Naive B cell (primary cell): ENCODE measurements around the gene COQ3. TPM values are rescaled to one million over a fixed set of nuclear protein-coding genes. Genes with fewer than 3 reads are reported as not detected.

ENCODE experiments used
- ATAC-seq, 2 donors: fragments of 150-1000 bp; cut with Tn5 transposase; 2 replicates each; pipeline ENCODE4 v1.10.0; 2021; ENCODE audit warnings: low read depth in 2 of 2, mild to moderate bottlenecking in 2 of 2, moderate library complexity in 2 of 2
- DNase-seq: peaks from one replicate; pipeline ENCODE4 v3.0.0; 2022
- H3K27ac Mint-ChIP-seq, 6 donors: one replicate each; pipeline ENCODE4 v1.8.0; 2020 to 2022; ENCODE audit warnings: mild to moderate bottlenecking in 6 of 6, mixed read lengths in 6 of 6, moderate library complexity in 5 of 6, inconsistent platforms in 2 of 6
- H3K27me3 Mint-ChIP-seq, 3 donors: one replicate each; pipeline ENCODE4 v1.8.0; 2021 to 2022; ENCODE audit warnings: mixed read lengths in 3 of 3, mild to moderate bottlenecking in 1 of 3
- H3K36me3 Mint-ChIP-seq, 2 donors: one replicate each; pipeline ENCODE4 v1.8.0; 2020 to 2022; ENCODE audit warnings: mixed read lengths in 2 of 2, inconsistent platforms in 1 of 2, mild to moderate bottlenecking in 1 of 2
- H3K4me1 Mint-ChIP-seq, 3 donors: one replicate each; pipeline ENCODE4 v1.8.0; 2020 to 2022; ENCODE audit warnings: mixed read lengths in 3 of 3, inconsistent platforms in 1 of 3, mild to moderate bottlenecking in 1 of 3, moderate library complexity in 1 of 3
- H3K4me3 Mint-ChIP-seq, 8 donors: one replicate each; pipeline ENCODE4 v1.8.0; 2020 to 2022; ENCODE audit warnings: mild to moderate bottlenecking in 8 of 8, mixed read lengths in 8 of 8, moderate library complexity in 8 of 8, inconsistent platforms in 2 of 8
- H3K9me3 Mint-ChIP-seq, 7 donors: one replicate each; pipeline ENCODE4 v1.8.0; 2020 to 2022; ENCODE audit warnings: mixed read lengths in 7 of 7, mild to moderate bottlenecking in 5 of 7, inconsistent platforms in 2 of 7, moderate library complexity in 1 of 7
- polyA plus RNA-seq, 6 donors: library from polyadenylated mRNA; unstranded; fragments of 300-500 nt; fragmentation: Illumina TruSeq; gene quantifications; one replicate each; pipeline ENCODE4 v1.2.3, GENCODE V29; 2021; ENCODE audit warnings: low read depth in 6 of 6

COQ3 gene
- polyA plus RNA-seq, 6 donors from 2014 or later = 1.6 to 4.1 (median 3.8) TPM

DNA sequence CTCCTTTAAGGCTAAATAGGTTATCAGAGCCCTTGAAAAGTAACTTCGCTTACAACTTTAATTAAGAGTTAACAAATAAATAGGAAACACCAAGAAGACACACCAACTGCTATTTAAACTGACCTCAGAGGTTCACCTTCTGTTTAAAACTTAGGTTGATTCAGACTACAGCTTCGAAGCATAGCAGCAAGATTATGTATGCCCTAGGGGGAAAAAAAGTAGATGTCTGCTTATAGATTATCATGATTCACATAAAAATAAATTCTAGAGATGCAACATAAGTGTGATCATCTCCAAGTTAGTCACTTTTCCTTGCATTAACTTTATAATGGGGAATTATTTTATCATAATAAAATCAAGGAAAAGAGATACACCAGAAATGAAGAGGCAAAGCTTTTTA, 22.2 kb upstream of the COQ3 start:
- DNase-seq (no peak), ATAC-seq (no peak)
- H3K27ac Mint-ChIP-seq = peak overlapping the region in 2 of 6 donors; percentile 44 to 71
- H3K4me1 Mint-ChIP-seq = peaks cover 36 to 58% (median 40%) of the 10 kb centered on the region in 3 donors
- no peaks in the 10 kb centered on the region for H3K9me3 Mint-ChIP-seq
- no peak overlapping the region for H3K4me3 Mint-ChIP-seq
- H3K27me3 Mint-ChIP-seq = no peaks in the 10 kb centered on the region
- peaks cover 8 to 15% of the 10 kb centered on the region in 2 donors for H3K36me3 Mint-ChIP-seq

DNA sequence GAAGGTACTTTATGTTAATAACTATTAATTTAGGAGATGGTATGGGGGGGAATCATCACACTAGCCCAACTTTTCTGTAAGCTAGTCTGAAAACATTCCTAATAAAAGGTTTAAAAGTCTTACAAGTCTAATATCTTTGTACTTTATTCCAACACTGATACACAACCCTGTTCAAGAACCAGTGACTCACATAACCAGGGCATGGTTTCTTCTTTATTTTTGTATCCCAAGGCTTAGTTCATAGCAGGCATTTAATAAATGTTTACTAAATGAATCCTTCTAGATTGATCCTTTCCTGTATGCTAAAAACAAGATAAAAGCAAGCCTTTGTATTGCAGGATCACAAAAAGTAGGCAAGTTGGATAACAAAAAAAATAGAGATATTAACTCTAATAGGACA, 21.5 kb upstream of the COQ3 start:
- H3K27ac Mint-ChIP-seq = peak overlapping the region in 1 of 6 donors; percentile 55
- no peak overlapping the region for H3K4me3 Mint-ChIP-seq
- H3K9me3 Mint-ChIP-seq = no peaks in the 10 kb centered on the region
- ATAC-seq (no peak), DNase-seq (no peak)
- H3K4me1 Mint-ChIP-seq = peaks cover 31 to 56% (median 32%) of the 10 kb centered on the region in 3 donors
- peaks cover 8 to 15% of the 10 kb centered on the region in 2 donors for H3K36me3 Mint-ChIP-seq
- no peaks in the 10 kb centered on the region for H3K27me3 Mint-ChIP-seq

DNA sequence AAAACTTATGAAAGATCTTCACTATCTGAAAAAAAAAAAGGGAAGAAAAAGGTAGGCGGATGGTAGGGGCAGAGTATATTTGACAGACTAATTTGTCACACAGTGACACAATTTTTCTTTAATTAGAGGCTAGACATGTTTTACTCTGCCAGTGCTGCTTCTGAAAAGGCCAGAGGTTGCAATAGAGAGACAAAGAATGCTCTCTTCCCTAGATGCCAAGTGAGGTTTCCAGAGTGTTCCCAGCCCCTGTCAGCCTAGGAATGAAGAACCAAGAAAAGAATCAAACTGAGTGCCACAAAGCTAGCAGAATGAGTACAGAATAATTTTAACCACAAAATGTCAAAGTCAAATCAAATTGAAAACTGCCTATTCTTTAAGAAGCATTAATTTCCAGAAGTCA, 18.1 kb upstream of the COQ3 start:
- Mint-ChIP-seq H3K9me3 (no peaks in the 10 kb centered on the region), H3K27ac (peak overlapping the region in 3 of 6 donors; percentile 18 to 40 (median 32)), H3K27me3 (no peaks in the 10 kb centered on the region), H3K4me3 (no peak overlapping the region), H3K4me1 (peaks cover 13 to 33% (median 18%) of the 10 kb centered on the region in 3 donors), H3K36me3 (peaks cover 19 to 28% of the 10 kb centered on the region in 2 donors)
- ATAC-seq (no peak), DNase-seq (no peak)

DNA sequence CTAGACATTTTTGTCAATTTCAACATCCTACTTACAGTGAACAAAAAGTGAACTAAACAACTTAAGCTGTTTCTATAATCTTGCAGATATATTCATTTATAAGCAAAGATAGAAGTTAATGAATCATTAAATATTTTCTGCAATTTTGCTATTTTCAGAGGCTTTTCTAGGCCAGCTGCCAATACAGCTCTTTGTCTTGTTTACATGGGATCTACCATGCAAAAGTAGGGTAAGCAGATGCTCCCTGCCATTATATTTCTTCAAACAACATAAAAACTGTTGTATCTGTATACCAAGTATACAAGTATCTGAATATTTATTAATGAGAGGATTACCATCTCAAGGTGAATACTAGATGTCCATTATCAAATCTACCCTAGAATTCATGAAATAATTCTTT, 15.7 kb upstream of the COQ3 start:
- Mint-ChIP-seq H3K27ac (no peak overlapping the region), H3K4me3 (no peak overlapping the region), H3K9me3 (no peaks in the 10 kb centered on the region), H3K27me3 (no peaks in the 10 kb centered on the region), H3K4me1 (peaks cover 10 to 24% (median 12%) of the 10 kb centered on the region in 3 donors), H3K36me3 (peaks cover 28% of the 10 kb centered on the region in 2 donors)
- no peak for ATAC-seq
- no peak for DNase-seq

DNA sequence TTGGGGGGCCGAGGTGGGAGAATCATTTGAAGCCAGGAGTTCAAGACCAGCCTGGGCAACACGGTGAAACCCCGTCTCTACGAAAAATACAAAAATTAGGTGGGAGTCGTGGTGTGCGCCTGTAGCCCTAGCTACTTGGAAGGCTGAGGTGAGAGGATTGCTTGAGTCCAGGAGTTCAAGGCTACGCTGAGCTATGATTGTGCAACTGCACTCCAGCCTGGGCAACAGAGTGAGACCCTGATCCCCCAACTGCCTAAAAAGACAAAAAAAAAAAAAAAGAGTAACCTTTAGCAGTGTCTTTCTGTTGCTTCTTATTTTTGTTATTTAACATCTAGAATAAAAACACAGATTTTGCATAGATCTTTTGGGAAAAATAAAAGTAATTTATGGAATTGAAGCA, 13.1 kb upstream of the COQ3 start:
- H3K4me3 Mint-ChIP-seq = no peak overlapping the region
- no peak overlapping the region for H3K27ac Mint-ChIP-seq
- no peaks in the 10 kb centered on the region for H3K27me3 Mint-ChIP-seq
- DNase-seq (no peak), ATAC-seq (no peak)
- H3K9me3 Mint-ChIP-seq = no peaks in the 10 kb centered on the region
- peaks cover 31 to 39% of the 10 kb centered on the region in 2 donors for H3K36me3 Mint-ChIP-seq
- peaks cover 4 to 10% (median 5%) of the 10 kb centered on the region in 3 donors for H3K4me1 Mint-ChIP-seq

DNA sequence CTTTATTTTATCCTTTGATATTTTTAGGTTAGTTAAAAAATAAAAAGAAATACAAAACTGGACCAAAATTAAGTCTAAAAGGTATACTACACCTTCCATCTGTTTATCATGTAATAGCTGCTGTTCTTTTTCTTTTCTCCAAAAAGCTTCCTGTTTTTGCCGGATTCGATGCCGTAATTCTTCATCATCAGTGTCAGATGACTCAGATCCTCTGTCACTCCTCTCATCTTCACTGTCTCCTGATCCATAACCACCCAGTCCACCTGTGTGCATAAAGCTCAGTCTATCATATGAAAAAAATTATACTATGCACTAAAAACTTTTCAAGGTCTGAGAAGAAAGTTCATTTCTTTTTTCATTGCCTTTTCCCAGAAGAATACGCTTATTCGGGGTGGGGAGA, 8.5 kb upstream of the COQ3 start:
- Mint-ChIP-seq H3K36me3 (peaks cover 28 to 45% of the 10 kb centered on the region in 2 donors), H3K27ac (peak overlapping the region in 2 of 6 donors; percentile 24 to 44), H3K27me3 (no peaks in the 10 kb centered on the region)

DNA sequence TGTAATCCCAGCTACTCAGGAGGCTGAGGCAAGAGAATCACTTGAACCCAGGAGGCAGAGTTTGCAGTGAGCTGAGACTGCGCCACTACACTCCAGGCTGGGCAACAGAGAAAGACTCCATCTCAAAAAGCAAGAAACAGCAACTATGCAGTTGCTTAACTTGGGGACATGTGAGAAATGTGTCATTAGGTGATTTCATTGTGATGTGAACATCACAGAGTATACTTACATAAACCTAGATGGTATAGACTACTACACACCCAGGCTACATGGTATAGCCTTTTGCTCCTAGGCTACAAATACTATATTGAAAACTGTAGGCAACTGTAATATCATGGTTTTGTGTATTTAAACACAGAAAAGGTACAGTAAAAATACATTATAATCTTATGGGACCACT, 3.3 kb upstream of the COQ3 start:
- Mint-ChIP-seq H3K27ac (peak overlapping the region in 1 of 6 donors; percentile 81), H3K9me3 (no peaks in the 10 kb centered on the region), H3K36me3 (peaks cover 12 to 17% of the 10 kb centered on the region in 2 donors), H3K4me3 (peak overlapping the region in 1 of 8 donors; percentile 66), H3K27me3 (no peaks in the 10 kb centered on the region), H3K4me1 (peaks cover 0 to 14% (median 3%) of the 10 kb centered on the region in 3 donors)
- ATAC-seq (no peak), DNase-seq (no peak)

More for the DNA sequence above, 8.5 kb upstream of the COQ3 start:
- DNase-seq = no peak
- Mint-ChIP-seq H3K4me1 (no peaks in the 10 kb centered on the region), H3K9me3 (no peaks in the 10 kb centered on the region), H3K4me3 (no peak overlapping the region)
- no peak for ATAC-seq

DNA sequence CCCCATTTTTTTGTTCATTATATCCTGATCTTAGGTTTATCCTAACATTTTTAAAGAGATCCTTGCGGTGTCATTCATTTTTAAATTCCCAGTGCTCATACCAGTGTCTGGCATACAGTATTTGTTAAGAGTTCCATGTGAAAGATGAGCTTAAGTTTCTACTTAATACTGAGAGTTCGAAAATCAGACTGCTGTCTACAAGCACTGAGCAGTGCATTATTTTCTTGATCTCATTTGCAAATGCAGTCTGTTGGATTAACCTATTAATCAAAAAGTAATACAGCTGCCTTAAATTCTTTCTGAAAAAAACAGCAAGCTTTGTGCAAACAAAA, 663 bp downstream of the COQ3 start:
- ATAC-seq (peak in 1 of 2 donors; percentile 21), DNase-seq (no peak)
- Mint-ChIP-seq H3K36me3 (no peaks in the 10 kb centered on the region), H3K4me1 (peaks cover 0 to 14% (median 3%) of the 10 kb centered on the region in 3 donors), H3K4me3 (peak overlapping the region; percentile 88 to 99 (median 96)), H3K9me3 (no peaks in the 10 kb centered on the region), H3K27me3 (no peaks in the 10 kb centered on the region), H3K27ac (peak overlapping the region in 4 of 6 donors; percentile 42 to 85 (median 64))

DNA sequence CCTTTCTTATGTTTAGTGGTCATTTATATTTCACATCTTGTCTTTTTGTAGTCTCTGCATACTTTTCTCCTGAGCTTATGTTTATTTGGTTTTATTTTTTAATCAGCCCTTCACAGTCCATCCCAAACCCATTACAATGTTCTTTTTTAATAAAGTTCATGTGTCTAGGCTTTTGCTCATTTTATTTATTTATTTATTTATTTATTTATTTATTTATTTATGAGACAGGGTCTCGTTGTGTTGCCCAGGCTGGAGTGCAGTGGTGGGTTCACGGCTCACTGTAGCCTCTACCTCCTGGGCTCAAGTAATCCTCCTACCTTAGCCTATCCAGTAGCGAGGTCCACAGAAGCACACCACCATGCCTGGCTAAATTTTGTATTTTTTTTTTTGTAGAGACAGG, 3.1 kb downstream of the COQ3 start:
- Mint-ChIP-seq H3K36me3 (no peaks in the 10 kb centered on the region), H3K27ac (no peak overlapping the region), H3K9me3 (no peaks in the 10 kb centered on the region), H3K4me3 (no peak overlapping the region), H3K4me1 (peaks cover 0 to 14% (median 3%) of the 10 kb centered on the region in 3 donors), H3K27me3 (no peaks in the 10 kb centered on the region)
- ATAC-seq (no peak), DNase-seq (no peak)

DNA sequence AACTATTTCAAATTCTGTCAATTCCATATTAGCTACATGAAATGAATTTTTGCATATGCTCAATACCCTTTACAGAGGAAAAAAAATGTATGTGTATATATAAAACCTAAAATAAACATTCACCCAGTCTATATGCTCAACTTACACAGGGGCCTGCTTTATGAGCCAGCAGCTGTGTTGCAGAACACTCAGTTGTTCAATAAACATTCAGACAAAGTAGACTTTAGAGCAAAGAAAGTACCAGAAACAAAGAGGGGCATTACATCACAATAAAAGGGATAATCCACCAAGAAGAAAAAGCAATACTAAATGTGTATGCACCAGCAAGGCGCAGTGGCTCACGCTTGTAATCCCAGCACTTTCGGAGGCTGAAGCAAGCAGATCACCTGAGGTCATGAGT, 9.5 kb downstream of the COQ3 start:
- DNase-seq (no peak), ATAC-seq (no peak)
- H3K36me3 Mint-ChIP-seq = peaks cover 0 to 11% of the 10 kb centered on the region in 2 donors
- H3K27ac Mint-ChIP-seq = no peak overlapping the region
- no peak overlapping the region for H3K4me3 Mint-ChIP-seq
- H3K4me1 Mint-ChIP-seq = no peaks in the 10 kb centered on the region
- H3K27me3 Mint-ChIP-seq = no peaks in the 10 kb centered on the region
- H3K9me3 Mint-ChIP-seq = no peaks in the 10 kb centered on the region

DNA sequence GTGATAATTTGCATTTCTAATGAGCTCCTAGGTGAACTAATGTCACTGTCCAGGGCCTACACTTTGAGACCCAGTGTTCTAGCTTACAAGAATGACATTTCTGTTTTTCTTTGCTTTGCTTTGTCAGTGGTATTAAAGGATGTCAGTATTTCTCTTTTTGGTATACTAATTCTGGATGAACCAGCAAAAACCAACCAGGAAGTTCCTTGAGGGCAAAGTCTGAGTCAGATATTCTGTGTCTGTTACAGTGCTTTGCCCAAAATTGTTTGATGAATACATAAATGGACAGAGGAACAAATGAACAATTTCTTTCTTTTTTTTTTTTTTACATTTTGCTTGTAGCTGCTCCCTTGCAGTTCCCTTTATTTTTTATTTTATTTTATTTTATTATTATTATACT, 15.4 kb downstream of the COQ3 start:
- ATAC-seq = no peak
- Mint-ChIP-seq H3K27me3 (no peaks in the 10 kb centered on the region), H3K4me1 (no peaks in the 10 kb centered on the region), H3K4me3 (no peak overlapping the region), H3K27ac (no peak overlapping the region), H3K9me3 (no peaks in the 10 kb centered on the region), H3K36me3 (peaks cover 0 to 19% of the 10 kb centered on the region in 2 donors)
- no peak for DNase-seq

DNA sequence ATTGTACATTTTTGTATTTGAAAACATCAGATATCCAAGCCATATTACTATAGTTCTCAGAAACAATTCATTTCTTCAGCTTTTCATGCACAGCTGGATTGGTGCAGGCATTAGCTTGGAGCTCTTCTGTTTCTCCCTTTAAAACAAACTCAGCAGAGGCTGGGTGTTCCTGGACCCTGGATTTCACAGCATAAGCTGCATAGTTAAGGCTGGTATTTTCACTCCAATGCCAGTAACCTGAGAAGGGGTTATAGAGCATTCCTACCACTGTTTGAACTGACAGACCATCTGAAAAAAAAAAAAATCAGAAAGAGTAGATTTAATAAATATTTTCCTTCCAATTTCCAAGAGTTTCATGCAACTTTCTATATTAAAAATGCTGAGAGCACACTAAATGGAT, 24.5 kb downstream of the COQ3 start:
- ATAC-seq (no peak), DNase-seq (no peak)
- Mint-ChIP-seq H3K4me3 (no peak overlapping the region), H3K9me3 (no peaks in the 10 kb centered on the region), H3K4me1 (no peaks in the 10 kb centered on the region), H3K36me3 (no peaks in the 10 kb centered on the region), H3K27me3 (no peaks in the 10 kb centered on the region), H3K27ac (no peak overlapping the region)

DNA sequence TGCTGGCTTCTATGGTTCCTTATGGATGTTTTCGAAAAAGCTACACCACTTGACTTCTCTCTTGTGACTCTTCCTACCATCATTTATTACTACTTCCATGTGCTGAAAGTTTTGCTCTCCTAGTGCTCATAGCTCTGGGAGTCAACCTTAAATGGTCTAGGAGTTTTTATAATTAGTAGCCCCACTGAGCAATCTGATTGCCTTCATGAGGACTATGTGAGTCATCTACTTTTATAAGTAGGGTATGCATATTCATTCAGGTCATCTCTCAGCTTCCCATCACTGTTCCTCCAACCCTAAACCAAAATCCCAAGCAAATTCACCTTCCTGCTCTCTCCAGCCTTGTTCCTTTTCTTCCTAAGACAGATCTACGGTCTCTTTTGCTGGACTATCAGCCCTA, 27.1 kb downstream of the COQ3 start:
- Mint-ChIP-seq H3K27ac (no peak overlapping the region), H3K4me3 (no peak overlapping the region), H3K27me3 (peaks cover under 1 to 12% (median 1%) of the 10 kb centered on the region in 3 donors), H3K36me3 (no peaks in the 10 kb centered on the region), H3K4me1 (no peaks in the 10 kb centered on the region), H3K9me3 (no peaks in the 10 kb centered on the region)
- ATAC-seq (no peak), DNase-seq (no peak)

DNA sequence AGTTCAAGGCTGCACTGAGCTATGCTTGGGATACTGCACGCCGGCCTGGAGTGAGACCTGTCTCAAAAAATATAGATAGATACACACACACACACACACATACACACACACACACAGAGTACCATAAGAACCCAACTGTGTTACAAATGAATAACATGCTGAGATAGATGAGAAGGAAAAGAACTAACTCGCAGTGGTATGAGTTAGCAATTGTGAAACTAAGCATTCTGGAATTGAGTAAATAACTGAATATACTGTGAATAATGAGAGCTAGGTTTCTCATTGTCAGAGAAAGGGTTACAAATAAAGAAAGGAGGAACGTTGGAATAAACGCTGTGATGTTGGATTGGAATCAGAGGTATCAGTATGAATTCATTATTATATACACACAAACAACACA, 30.0 kb downstream of the COQ3 start:
- Mint-ChIP-seq H3K27ac (no peak overlapping the region), H3K4me3 (no peak overlapping the region), H3K36me3 (no peaks in the 10 kb centered on the region), H3K27me3 (peaks cover 11 to 32% (median 23%) of the 10 kb centered on the region in 3 donors), H3K9me3 (no peaks in the 10 kb centered on the region), H3K4me1 (no peaks in the 10 kb centered on the region)
- DNase-seq (no peak), ATAC-seq (no peak)

DNA sequence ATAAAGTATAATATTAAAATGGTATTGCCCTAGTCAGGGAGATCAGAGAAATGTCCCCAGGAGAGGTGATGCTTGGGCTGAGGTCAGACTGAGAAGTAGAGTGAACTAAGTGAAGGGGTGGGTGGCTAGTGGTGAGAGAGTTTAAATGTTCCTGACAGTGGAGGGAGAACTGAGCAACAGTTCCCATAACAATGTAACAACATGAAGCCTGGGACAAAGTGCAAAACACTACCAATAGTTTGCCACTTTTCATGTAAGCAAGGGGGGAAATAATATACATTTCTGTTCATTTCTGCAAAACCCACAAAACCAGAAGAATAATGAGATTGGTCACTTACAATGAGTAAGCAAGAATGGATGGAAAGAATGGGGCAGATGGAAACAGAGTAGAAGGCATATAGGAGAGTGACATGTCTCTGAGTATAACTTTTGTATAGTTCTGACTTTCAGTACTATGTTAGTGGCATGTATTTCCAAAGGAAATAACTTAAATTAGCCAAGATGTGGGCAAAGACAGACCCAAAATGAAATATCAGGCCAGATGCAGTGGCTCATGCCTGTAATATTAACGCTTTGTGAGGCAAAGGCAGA, 31.2 kb downstream of the COQ3 start:
- Mint-ChIP-seq H3K27ac (no peak overlapping the region), H3K9me3 (no peaks in the 10 kb centered on the region), H3K27me3 (peaks cover 14 to 35% (median 26%) of the 10 kb centered on the region in 3 donors), H3K4me1 (no peaks in the 10 kb centered on the region), H3K36me3 (no peaks in the 10 kb centered on the region), H3K4me3 (no peak overlapping the region)
- ATAC-seq (no peak), DNase-seq (no peak)
